Kidney glomerular epithelial cell (primary cell): ENCODE measurements around the gene ITPR3.

Experiments used
- DNase-seq: peaks from one replicate; lab custom pipeline; 2025; lab: John Stamatoyannopoulos, UW

ITPR3 gene

DNA sequence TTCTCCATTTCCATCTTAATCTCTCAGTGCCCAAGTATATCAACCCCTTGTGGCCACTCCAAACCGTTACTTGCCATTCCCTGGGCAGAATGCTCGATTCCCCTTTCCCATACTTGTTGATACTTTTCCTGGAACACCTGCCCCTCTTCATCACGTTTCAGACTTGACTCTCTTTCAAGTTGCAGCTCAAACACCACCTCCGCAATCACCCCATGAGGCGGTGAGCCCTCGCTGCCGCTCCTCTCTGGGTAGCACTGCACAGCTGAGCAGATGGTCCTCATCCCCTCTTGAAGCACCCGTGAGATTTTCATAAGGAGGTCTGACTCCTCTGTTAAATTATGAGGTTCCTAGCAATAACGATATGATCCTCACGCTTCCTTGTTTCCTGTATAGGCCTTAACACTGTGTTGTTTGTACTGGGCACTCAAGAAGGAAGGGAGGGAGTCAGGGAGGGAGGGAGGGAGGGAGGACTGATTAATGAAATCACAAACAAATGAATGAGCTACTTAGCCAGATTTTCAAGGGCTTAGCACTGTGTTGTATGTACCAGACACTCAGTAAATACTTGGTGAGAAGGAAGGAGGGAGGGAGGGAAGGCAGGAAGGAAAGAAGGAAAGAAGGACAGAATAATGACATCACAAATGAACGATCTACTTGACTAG lies 98.3 kb downstream of the ITPR3 start:
- DNase-seq, result no peak

GRCh38 chr6:33720998-33721397 lies 99.9 kb downstream of the ITPR3 start:
- no peak for DNase-seq

GRCh38 chr6:33721508-33721907 lies 100.4 kb downstream of the ITPR3 start:
- no peak for DNase-seq

GRCh38 chr6:33722103-33722623 lies 101.0 kb downstream of the ITPR3 start:
- no peak for DNase-seq

DNA sequence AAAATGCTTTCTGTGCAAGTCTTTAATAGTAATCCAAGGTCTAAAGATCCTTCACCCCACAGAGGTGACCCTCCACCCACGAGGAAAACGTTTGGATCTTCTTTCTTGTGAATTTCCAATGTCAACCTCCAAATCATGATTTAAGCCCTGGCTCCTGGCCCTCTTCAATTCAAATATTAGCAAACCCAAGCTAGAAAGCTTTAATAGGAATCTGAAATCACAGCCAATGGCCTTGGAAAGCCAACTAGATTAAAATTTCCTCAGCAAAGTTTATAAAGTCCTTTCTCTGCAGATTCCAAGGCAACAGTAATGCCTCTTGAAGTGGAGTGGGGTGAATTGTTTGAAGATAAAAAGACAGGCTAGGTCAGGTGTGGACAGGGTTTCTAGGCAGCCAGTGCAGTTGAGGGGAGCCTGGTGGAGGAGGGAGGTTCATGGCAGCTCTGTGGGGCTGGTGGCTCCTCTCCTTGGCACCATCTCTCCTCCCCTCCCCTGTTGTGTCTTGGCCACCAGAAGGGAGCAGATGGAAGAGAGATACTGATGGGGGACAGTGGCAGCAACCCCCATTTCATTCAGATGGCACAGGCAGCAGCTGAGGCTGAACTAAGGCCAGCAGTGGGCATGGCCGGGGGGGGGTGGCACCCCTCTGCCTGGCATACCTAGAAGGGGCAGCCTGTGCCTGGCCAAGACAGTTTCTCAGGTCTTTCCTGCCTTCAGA lies 102.4 kb downstream of the ITPR3 start:
- DNase-seq, result no peak

GRCh38 chr6:33724102-33725023 lies 103.2 kb downstream of the ITPR3 start:
- no peak for DNase-seq

DNA sequence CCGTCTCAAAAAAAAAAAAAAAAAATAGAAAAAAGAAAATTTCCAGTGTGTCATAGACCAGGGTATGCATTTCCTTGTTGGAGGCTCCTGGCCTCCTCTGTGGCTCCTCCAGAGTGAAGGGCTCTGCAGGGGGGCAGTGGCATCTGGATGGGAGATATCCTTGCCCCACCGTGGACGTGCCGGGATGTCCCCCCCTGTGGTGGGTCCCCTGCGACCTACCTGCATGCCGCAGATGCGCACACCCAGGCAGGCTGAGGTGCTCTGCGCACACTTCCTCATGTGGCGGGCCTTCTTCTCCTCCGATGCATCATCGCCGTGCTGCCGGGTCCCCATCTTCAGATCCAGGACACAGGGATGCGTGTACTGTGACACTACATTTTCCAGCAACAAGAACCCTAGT lies 104.1 kb downstream of the ITPR3 start:
- no peak for DNase-seq

DNA sequence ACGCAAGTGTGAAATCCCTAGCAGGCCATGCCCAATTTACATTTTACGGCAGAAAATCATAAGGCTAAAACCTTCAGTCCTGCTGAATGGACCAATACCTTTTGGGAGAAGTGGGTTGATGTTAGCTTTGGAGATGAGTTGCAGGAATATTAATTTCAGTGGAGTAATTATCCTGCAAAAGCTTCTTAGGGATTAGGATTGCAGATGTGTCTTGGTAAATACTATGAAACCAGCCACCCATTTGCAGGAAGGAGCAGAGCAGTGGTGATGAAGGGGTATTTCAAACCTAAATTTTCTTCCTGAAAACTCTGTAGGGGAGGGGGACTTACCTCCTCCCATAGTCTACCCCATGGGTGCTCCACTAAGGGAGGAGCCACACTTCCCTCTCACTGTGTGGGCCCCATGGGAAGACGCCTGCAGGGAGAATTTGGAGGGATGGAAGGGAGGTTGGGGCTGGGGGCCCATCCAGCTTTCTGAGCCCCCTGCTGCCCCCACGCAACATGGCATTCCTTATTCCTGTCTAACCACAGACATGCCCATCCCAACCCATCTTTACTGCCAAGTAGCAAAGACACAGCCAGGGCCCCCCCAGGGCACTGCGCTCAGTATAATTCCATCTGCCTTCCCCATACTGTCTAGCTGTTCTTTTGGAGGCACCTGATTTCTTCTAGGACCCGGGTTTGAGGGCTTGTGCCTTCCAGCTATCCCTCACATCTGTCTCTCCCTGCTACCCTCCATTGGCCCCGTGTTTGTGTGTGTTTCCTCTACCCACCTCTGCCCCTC lies 105.0 kb downstream of the ITPR3 start:
- no peak for DNase-seq

DNA sequence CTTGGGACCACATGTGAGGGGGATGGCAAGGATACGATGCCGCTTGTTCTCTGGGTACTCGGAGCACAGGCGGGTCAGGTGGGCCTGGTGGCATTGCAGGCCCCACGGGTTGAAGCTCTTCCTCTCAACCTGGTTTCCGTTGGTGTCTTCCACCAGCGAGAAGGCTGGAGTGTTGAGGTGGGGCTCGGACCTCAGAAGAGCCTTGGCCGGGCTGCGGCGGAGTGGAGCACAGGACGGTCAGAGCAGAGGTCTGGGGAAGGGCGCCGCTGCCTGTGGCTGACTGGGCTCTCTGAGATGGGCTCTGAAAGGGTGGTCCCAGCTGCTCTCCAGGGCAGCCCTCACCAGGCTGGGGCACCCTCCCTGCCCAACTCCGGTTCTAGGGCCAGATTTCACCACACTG lies 105.6 kb downstream of the ITPR3 start:
- no peak for DNase-seq

- no peak for DNase-seq
Measured at GRCh38 chr6:33727126-33727525, 106.0 kb downstream of the ITPR3 start.

DNA sequence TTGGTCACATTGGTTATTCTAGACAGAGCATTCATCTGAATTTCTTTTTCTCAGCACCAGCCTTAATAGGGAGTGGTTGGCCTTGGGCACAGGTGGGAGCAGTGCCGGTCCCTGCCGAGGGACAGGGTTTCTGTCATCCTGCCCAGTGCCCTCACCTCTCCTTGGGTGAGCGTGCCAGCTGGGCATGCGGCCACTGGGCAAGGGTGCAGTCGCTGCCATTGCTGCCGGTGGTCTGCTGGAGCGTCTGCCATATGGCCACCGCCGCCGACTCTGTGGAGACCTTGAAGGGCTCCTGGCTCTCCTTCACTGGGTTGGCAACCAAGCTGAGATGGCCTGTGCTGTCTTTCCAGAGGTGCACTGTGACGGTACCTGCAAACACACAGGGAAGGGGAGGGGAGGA lies 106.8 kb downstream of the ITPR3 start:
- no peak for DNase-seq

DNA sequence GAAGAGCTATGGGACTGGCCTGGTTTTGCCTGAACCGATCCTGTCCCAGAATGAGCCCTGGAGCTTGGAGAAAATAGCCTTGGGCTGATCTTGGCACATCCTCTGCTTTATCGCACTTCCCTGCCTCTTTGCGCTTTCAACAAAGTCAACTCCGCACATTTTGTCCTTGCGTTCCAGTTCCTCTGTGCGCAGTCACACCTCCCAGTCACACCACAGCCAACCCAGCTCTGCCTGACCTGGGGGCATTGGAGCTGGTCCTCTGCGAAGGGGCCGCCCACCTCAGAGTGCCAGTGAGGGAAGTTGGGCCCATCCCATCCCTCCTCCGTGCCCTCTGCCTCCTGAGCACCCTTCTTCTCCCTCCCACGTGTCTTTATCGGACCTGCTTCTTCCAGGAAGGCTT lies 107.3 kb downstream of the ITPR3 start:
- DNase-seq, result no peak

DNA sequence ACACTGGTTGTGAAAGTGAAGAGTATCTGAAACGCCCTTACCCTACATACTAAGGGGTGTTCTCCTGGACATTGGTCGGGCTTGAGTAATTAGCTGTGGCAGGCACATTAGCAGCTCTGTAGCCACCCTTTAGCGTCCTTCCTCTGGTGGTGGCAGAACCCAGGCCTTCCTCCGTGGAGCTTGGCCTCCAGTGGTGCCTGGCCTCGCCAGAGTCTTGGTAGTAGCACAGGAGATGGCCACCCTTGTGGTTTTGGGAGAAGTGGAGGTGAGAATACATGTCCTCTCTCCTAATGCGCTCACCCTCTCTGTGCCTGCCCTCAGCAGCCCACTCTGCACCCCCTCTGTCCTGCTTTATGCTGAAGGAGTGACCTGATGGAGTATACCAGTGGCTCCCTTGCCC lies 107.9 kb downstream of the ITPR3 start:
- no peak for DNase-seq

DNA sequence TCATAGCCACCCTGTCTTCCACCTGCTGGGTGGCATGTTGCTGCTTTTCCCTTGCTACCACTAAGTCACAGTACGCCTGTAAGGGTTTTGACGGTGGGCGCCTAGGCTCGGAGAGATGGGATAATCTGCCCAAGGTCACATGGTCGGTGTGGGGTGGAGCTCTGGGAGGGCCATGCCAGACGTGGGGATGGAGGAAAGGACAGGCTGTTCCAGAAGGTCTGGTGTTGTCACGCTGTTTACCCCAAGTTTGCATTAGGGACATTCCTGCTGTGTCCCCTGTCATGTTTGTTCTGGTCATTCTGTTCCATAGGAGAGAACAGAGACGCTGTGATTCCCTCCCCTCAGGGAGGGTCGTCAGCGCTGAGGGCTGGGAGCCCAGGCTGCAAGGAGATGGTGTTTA lies 109.5 kb downstream of the ITPR3 start:
- no peak for DNase-seq

DNA sequence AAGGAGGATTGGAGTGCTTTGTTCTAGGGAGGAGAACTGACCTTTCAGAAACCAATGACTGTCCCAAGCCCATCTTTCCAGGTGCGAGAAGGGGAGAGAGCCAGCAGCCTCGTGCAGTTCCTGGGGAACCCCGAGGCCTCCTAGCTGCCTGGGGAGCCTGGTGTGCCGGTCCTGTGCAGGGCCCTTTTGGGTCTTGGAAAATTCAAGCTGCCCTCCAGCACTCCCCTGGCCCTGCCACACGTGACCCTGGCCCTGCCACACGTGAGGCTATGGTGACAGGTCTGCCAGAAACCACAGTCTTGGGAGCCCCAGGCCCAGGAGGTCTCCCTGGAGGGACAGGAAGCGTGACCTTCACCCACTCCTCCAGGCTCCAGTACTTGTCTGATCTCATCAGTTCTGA lies 109.9 kb downstream of the ITPR3 start:
- no peak for DNase-seq

- no peak for DNase-seq
Measured at GRCh38 chr6:33731751-33732282, 110.7 kb downstream of the ITPR3 start.

- DNase-seq, result no peak
Measured at GRCh38 chr6:33732385-33732784, 111.3 kb downstream of the ITPR3 start.

DNA sequence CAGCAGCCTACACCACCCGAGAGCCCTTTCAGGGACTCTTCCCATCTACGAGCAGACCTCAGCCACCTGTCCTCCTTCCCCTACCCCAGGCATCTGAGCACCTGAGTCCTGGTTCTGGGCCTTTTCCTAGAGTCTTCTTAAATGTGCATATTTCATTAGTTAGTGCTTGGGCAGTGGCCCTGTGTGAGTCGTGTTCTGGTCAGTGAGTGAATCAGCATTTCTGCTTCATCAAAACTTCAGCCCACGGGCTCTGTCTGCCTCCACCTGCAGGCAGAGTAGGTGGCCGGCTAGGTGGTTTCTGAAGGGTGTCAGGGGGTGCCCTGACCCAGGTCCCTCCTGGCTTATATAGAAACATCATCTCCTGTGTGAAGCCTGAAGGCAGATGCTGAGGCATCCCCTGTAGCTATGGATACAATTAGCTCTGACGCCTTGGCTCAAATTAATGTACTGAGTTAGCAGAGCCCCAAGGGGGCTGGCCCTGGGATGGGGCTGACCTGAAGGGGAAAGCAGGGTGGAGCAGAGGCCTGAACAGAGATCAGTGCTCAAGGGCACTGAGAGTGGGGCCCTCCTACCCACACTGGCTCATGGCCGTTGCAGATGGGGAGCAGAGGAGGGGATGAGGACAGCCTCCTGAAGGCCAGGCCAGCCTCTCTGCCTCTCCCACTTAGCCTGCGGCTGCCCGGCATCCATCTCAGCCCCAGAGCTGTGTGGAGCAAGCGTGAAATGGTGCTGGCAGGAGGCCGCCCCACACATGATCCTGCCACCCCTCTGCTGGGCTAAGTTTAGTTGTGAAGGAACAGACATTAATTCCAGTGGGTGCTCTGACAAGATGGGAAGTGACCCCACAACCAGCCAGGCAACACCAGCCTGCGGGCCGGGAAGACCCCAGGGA lies 111.9 kb downstream of the ITPR3 start:
- peak; percentile 47 for DNase-seq

- no peak for DNase-seq
Measured at GRCh38 chr6:33733709-33734007, 112.5 kb downstream of the ITPR3 start.

- DNase-seq, result no peak
Measured at GRCh38 chr6:33735216-33735615, 114.1 kb downstream of the ITPR3 start.
